ENCODE data around the gene GPHN. TPM values are rescaled to one million over a fixed set of nuclear protein-coding genes. Genes with fewer than 3 reads are reported as not detected.

GPHN gene
- total and polyA plus RNA-seq, 10 of the 15 experiments (the other 5 are each of a cell fraction or from before 2014, with no cell fraction given), result 22.3 to 48.8 (median 33.1) TPM

GRCh38 chr14:66998013-66998412, 490.1 kb downstream of the GPHN start:
- Histone ChIP-seq H4K20me1 (ENCODE audit: control insufficient read depth, insufficient read depth) (no peaks in the 10 kb centered on the region), H3K4me2 (ENCODE audit: control insufficient read depth, insufficient read depth) (no peak overlapping the region), H3K27ac (ENCODE audit: control insufficient read depth, insufficient read depth) (no peak overlapping the region), H3K9me3 (replicated peaks; ENCODE audit: control insufficient read depth, insufficient read depth, low read length) (no peaks in the 10 kb centered on the region), H3K79me2 (ENCODE audit: control insufficient read depth, insufficient read depth, low read length) (no peaks in the 10 kb centered on the region), H2AFZ (ENCODE audit: control insufficient read depth, low read depth, low read length) (no peak overlapping the region), H3K27me3 (replicated peaks in 1 of 2; ENCODE audit: control insufficient read depth in 2 of 2, insufficient read depth in 2 of 2, low read length in 1 of 2) (no peaks in the 10 kb centered on the region), H3K9ac (ENCODE audit: control insufficient read depth, insufficient read depth, low read length) (no peak overlapping the region), H3K36me3 (ENCODE audit: control insufficient read depth in 2 of 2, insufficient read depth in 2 of 2, low read length in 1 of 2) (no peaks in the 10 kb centered on the region; a peak in 1 of 4 replicates), H3K4me3 (no peak overlapping the region), H3K4me1 (ENCODE audit: control insufficient read depth, insufficient read depth, low read length) (peaks cover 7% of the 10 kb centered on the region)
- TF ChIP-seq MXI1 (IDR thresholded peaks at IDR 0.05; ENCODE audit: low read depth, low read length), result no peak
- peak; percentile 61 for TF ChIP-seq RUNX3 (IDR thresholded peaks at IDR 0.05; ENCODE audit: low read length)
- TF ChIP-seq JUNB (IDR thresholded peaks at IDR 0.05), result peak; percentile 81
- no peak for TF ChIP-seq RAD51 (IDR thresholded peaks at IDR 0.05)
- TF ChIP-seq NFIC (IDR thresholded peaks at IDR 0.05; ENCODE audit: low read depth, low read length), result peak; percentile 25; the same call in 1 of the 2 replicates
- no TSS peak for BruUV-seq (replicated peaks)
- DNase-seq (ENCODE audit: low read depth, low spot score) (no peak), FAIRE-seq (no peak), ATAC-seq (peak; percentile 72)
- ChIA-PET CTCF (interaction anchor here (1.0 kb wide), 1 partner anchor 374 kb away, joined by 3 read pairs; no protein-coding TSS in a partner anchor), POLR2A (no interaction called here), RAD21 (ENCODE audit: unreplicated experiment) (no interaction called here), SMC1A (ENCODE audit: uncharacterized antibody, unreplicated experiment) (interaction anchor here (1.0 to 1.6 kb wide), 5 partner anchors 9 to 28 kb away, joined by 3 to 4 read pairs (median 3); no protein-coding TSS in a partner anchor)
- WGBS (ENCODE audit: insufficient coverage, insufficient replicate concordance, low lambda C conversion rate, missing lambda C conversion rate), result 3% methylated on average over 3 of the region's 3 CpGs
- in situ Hi-C loops (cut with MboI) (no loop called here), intact Hi-C loops (cut with micrococcal nuclease; ENCODE audit: unreplicated experiment) (no loop called here)

GRCh38 chr14:66999978-67000377, 492.0 kb downstream of the GPHN start:
- no peak overlapping the region for H3K4me2 ChIP-seq (ENCODE audit: control insufficient read depth, insufficient read depth)
- FAIRE-seq (no peak), DNase-seq (ENCODE audit: low read depth, low spot score) (no peak), ATAC-seq (no peak)
- BruUV-seq (replicated peaks), result no TSS peak
- SMC1A ChIA-PET (ENCODE audit: uncharacterized antibody, unreplicated experiment), result interaction anchor here (1.6 kb wide), 1 partner anchor 10 kb away, joined by 10 read pairs; no protein-coding TSS in a partner anchor
- POLR2A ChIA-PET, result no interaction called here
- peaks cover 7% of the 10 kb centered on the region for H3K4me1 ChIP-seq (ENCODE audit: control insufficient read depth, insufficient read depth, low read length)
- H3K27ac ChIP-seq (ENCODE audit: control insufficient read depth, insufficient read depth), result no peak overlapping the region
- no peak overlapping the region for H3K9ac ChIP-seq (ENCODE audit: control insufficient read depth, insufficient read depth, low read length)
- H4K20me1 ChIP-seq (ENCODE audit: control insufficient read depth, insufficient read depth), result no peaks in the 10 kb centered on the region
- no peaks in the 10 kb centered on the region; a peak in 1 of 4 replicates for H3K36me3 ChIP-seq (ENCODE audit: control insufficient read depth in 2 of 2, insufficient read depth in 2 of 2, low read length in 1 of 2)
- RAD21 ChIA-PET (ENCODE audit: unreplicated experiment), result no interaction called here
- no peaks in the 10 kb centered on the region for H3K9me3 ChIP-seq (replicated peaks; ENCODE audit: control insufficient read depth, insufficient read depth, low read length)
- in situ Hi-C loops (cut with MboI), result no loop called here
- H3K27me3 ChIP-seq (replicated peaks in 1 of 2; ENCODE audit: control insufficient read depth in 2 of 2, insufficient read depth in 2 of 2, low read length in 1 of 2), result no peaks in the 10 kb centered on the region
- intact Hi-C loops (cut with micrococcal nuclease; ENCODE audit: unreplicated experiment), result no loop called here
- no peak overlapping the region for H2AFZ ChIP-seq (ENCODE audit: control insufficient read depth, low read depth, low read length)
- CTCF ChIA-PET, result interaction anchor here (1.0 to 1.8 kb wide), 2 partner anchors 7 to 640 kb away, joined by 4 to 5 read pairs; no protein-coding TSS in a partner anchor
- H3K79me2 ChIP-seq (ENCODE audit: control insufficient read depth, insufficient read depth, low read length), result no peaks in the 10 kb centered on the region
- no peak overlapping the region for H3K4me3 ChIP-seq
- TF ChIP-seq NKRF (conservative IDR thresholded peaks at IDR 0.05) (no peak), ZNF622 (IDR thresholded peaks at IDR 0.05) (no peak), PRDM15 (CRISPR knock-in tag; IDR thresholded peaks at IDR 0.05) (no peak), E2F8 (IDR thresholded peaks at IDR 0.05; ENCODE audit: low read depth, partially characterized antibody) (no peak), POU2F2 (IDR thresholded peaks at IDR 0.05; ENCODE audit: borderline replicate concordance, low read depth, low read length) (no peak)
